WTC11 (cell line): ENCODE results near the gene LPCAT1.

ENCODE experiments used
- ATF2 ChIP-seq: sonication (generic); formaldehyde crosslinking; IDR thresholded peaks from 2 replicates; pipeline ENCODE4 v1.8.1; 2022; ENCODE audit warnings: low read depth, missing genetic modification reagents, borderline replicate concordance
- ATF3 ChIP-seq: sonication (generic); formaldehyde crosslinking; conservative IDR thresholded peaks from 2 replicates; pipeline ENCODE4 v1.8.1; 2022; ENCODE audit warnings: mild to moderate bottlenecking, missing genetic modification reagents
- CREB1 ChIP-seq: sonication (generic); formaldehyde crosslinking; IDR thresholded peaks from 2 replicates; pipeline ENCODE4 v1.8.0; 2023; ENCODE audit warnings: mild to moderate bottlenecking, missing genetic modification reagents
- CREM ChIP-seq: sonication (generic); formaldehyde crosslinking; IDR thresholded peaks from 2 replicates; pipeline ENCODE4 v1.8.1; 2022; ENCODE audit warnings: mild to moderate bottlenecking, missing genetic modification reagents, moderate library complexity
- CTCF ChIP-seq: fragments of 200-600 bp; IDR thresholded peaks from 2 replicates; pipeline ENCODE4 v1.8.0; 2022; ENCODE audit warnings: antibody characterized with exemption
- MAX ChIP-seq: sonication (generic); formaldehyde crosslinking; IDR thresholded peaks from 2 replicates; pipeline ENCODE4 v1.8.0; 2022; ENCODE audit warnings: mild to moderate bottlenecking, missing genetic modification reagents
- MLX ChIP-seq: sonication (generic); formaldehyde crosslinking; IDR thresholded peaks from 2 replicates; pipeline ENCODE4 v1.8.1; 2023; ENCODE audit warnings: mild to moderate bottlenecking, missing genetic modification reagents, moderate library complexity
- NFE2L1 ChIP-seq: sonication (generic); formaldehyde crosslinking; IDR thresholded peaks from 2 replicates; pipeline ENCODE4 v1.8.1; 2023; ENCODE audit warnings: missing genetic modification reagents
- SMAD4 ChIP-seq: sonication (generic); formaldehyde crosslinking; IDR thresholded peaks from 2 replicates; pipeline ENCODE4 v1.8.0; 2022; ENCODE audit warnings: mild to moderate bottlenecking, missing genetic modification reagents
- USF1 ChIP-seq: sonication (generic); formaldehyde crosslinking; IDR thresholded peaks from 2 replicates; pipeline ENCODE4 v1.8.0; 2022; ENCODE audit warnings: mild to moderate bottlenecking, missing genetic modification reagents
- ZNF121 ChIP-seq: sonication (generic); formaldehyde crosslinking; IDR thresholded peaks from 2 replicates; pipeline ENCODE4 v1.8.0; 2023; ENCODE audit warnings: missing genetic modification reagents

DNA sequence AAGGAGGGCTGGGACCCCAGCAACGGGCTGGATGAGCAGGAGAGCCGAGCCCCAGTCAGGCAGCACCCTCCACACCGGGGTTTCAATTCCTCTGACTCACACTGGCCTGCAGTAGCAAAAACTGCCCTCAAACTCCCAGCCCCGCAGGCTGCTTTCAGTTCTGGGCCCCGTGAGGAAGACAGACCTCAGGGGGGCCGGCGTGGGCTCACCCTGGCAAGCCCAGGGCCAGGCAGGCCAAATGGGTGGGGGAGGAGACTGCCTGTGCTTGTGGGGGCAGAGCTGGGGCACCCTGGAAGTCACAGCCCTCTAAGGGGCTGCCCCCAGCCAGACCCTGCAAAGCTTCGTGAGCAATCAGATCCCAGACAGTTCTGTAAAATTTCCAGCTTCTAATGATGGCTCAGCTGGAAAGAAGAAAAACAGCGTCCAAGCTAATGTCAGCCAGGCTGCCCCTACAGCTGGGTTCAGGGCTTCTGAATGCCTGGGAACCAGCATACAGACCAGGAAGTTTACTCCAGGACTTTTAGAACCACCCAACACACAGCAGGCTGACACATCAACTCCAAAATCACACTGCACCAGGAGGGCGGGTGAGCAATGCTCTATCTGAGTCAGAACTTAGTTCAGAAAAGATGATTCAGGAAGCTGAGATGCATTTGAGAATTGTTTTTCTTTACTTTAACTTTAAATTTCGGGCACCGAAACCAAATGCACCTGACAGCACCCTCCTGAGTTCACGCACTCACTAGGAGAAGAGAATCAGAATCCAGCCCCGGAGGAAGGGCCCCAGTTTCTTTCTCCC, 34.7 kb downstream of the LPCAT1 start:
- TF ChIP-seq CTCF (no peak), USF1 (no peak), MLX (CRISPR knock-in tag) (no peak), ATF3 (CRISPR knock-in tag) (no peak), MAX (CRISPR knock-in tag) (no peak), SMAD4 (CRISPR knock-in tag) (no peak), ZNF121 (CRISPR knock-in tag) (no peak), CREB1 (CRISPR knock-in tag) (no peak), CREM (CRISPR knock-in tag) (no peak), ATF2 (CRISPR knock-in tag) (no peak), NFE2L1 (no peak)
